Measurements from ENCODE around the gene BCKDHB. TPM values are rescaled to one million over a fixed set of nuclear protein-coding genes. Genes with fewer than 3 reads are reported as not detected.
"Not testable (repeated sequence)": the region's sequence is repeated elsewhere in the genome, so short reads cannot be mapped to it uniquely, and the experiment has no call there.

The BCKDHB gene
- total RNA-seq, 3 donors from 2014 or later (not counting 1 experiment from before 2014, with no cell fraction given): 11.1 to 13.7 (median 12.8) TPM

DNA sequence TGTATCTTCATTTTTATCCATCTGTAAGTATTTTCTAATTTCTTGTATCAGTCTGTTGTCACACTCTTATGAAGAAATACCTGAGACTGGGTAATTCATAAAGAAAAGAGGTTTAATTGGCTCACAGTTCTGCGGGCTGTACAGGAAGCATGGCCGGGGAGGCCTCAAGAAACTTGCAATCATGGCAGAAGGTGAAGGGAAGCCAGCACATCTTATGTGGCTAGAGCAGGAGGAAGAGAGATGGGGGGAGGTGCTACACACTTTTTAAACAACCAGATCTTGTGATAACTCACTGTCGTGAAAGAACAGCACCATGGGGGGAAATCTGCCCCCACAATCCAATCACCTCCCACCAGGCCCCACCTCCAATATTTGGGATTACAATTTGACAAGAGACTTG lies 10.9 kb upstream of the BCKDHB start:
- WGBS (ENCODE audit: insufficient coverage): 30% methylated on average over 3 of the region's 3 CpGs

DNA sequence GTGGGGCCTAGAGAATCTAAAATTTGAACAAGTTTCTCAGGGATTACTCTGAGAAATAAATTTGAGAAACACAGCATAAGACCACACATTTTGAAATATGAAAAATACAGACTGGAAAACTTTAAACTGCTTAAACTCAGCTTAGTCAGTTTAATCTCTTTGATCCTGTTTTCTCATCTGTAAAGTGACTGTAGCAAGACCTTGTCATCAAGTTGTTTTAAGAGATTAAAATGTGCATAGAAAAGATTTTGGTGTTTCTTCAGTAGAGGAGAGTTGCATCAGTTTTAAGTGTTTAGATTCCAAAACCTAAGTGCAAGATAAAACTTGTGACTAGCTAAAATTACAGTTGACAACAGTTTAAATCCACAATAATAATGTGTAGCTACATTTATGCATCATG lies 8.1 kb upstream of the BCKDHB start:
- Mint-ChIP-seq H3K4me3 (no peak overlapping the region), H3K9me3 (no peaks in the 10 kb centered on the region), H3K4me1 (no peaks in the 10 kb centered on the region), H3K36me3 (no peaks in the 10 kb centered on the region), H3K27ac (no peak overlapping the region), H3K27me3 (ENCODE audit: low read depth in 2 of 2) (peaks cover 24 to 26% of the 10 kb centered on the region in 2 donors)
- H3K27ac ChIP-seq (ENCODE audit: low read length): no peak overlapping the region
- intact Hi-C loops (cut with micrococcal nuclease): no loop called here
- H3K36me3 ChIP-seq (ENCODE audit: control insufficient read depth, insufficient read depth, low read length): no peaks in the 10 kb centered on the region
- TF ChIP-seq, protein P1, sequence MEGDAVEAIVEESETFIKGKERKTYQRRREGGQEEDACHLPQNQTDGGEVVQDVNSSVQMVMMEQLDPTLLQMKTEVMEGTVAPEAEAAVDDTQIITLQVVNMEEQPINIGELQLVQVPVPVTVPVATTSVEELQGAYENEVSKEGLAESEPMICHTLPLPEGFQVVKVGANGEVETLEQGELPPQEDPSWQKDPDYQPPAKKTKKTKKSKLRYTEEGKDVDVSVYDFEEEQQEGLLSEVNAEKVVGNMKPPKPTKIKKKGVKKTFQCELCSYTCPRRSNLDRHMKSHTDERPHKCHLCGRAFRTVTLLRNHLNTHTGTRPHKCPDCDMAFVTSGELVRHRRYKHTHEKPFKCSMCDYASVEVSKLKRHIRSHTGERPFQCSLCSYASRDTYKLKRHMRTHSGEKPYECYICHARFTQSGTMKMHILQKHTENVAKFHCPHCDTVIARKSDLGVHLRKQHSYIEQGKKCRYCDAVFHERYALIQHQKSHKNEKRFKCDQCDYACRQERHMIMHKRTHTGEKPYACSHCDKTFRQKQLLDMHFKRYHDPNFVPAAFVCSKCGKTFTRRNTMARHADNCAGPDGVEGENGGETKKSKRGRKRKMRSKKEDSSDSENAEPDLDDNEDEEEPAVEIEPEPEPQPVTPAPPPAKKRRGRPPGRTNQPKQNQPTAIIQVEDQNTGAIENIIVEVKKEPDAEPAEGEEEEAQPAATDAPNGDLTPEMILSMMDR (IDR thresholded peaks at IDR 0.05): no peak
- H3K4me1 ChIP-seq (ENCODE audit: control insufficient read depth, insufficient read depth, low read length): no peaks in the 10 kb centered on the region
- H3K4me3 ChIP-seq (ENCODE audit: low read length): no peak overlapping the region
- DNase-seq: no peak
- H3K27me3 ChIP-seq (ENCODE audit: control insufficient read depth, insufficient read depth, low read length): peaks cover 2% of the 10 kb centered on the region
- H3K9me3 ChIP-seq (ENCODE audit: control insufficient read depth, insufficient read depth, low read length): no peaks in the 10 kb centered on the region
- no peak for ATAC-seq

More for the DNA sequence above, 10.9 kb upstream of the BCKDHB start:
- Histone ChIP-seq H3K4me3 (ENCODE audit: low read length) (no peak overlapping the region), H3K27me3 (ENCODE audit: control insufficient read depth, insufficient read depth, low read length) (peaks cover 2% of the 10 kb centered on the region), H3K4me1 (ENCODE audit: control insufficient read depth, insufficient read depth, low read length) (no peaks in the 10 kb centered on the region), H3K36me3 (ENCODE audit: control insufficient read depth, insufficient read depth, low read length) (no peaks in the 10 kb centered on the region), H3K9me3 (ENCODE audit: control insufficient read depth, insufficient read depth, low read length) (no peaks in the 10 kb centered on the region), H3K27ac (ENCODE audit: low read length) (no peak overlapping the region)
- Mint-ChIP-seq H3K27me3 (ENCODE audit: low read depth in 2 of 2) (peaks cover 20 to 26% of the 10 kb centered on the region in 2 donors), H3K9me3 (no peaks in the 10 kb centered on the region), H3K4me3 (no peak overlapping the region), H3K36me3 (no peaks in the 10 kb centered on the region), H3K27ac (no peak overlapping the region), H3K4me1 (no peaks in the 10 kb centered on the region)
- intact Hi-C loops (cut with micrococcal nuclease): no loop called here
- ATAC-seq (no peak), DNase-seq (no peak)
- TF ChIP-seq, protein P1 (IDR thresholded peaks at IDR 0.05): no peak

DNA sequence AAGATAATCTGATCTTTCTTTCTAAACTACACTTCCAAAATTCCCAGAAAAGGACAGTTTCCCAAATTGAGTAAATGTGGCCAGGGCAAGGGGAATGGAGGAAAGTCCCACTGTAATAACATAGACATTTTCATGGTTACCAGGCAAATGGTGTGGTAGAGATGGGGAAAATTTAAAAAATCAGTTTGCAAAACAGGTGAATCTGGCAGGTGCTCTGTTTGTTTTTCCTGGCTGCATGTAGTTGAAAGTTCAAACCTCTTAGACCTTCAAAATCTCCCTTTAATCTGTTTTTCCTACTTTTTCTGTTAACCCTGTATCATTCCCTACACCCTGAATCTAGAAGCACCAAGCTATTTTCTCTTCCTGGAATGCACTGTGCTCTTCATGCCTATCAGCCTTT lies 2.0 kb upstream of the BCKDHB start:
- Mint-ChIP-seq H3K9me3 (no peaks in the 10 kb centered on the region), H3K27ac (no peak overlapping the region), H3K4me1 (peaks cover 16 to 21% of the 10 kb centered on the region in 2 donors), H3K4me3 (no peak overlapping the region), H3K27me3 (ENCODE audit: low read depth in 2 of 2) (peaks cover 25 to 36% of the 10 kb centered on the region in 2 donors), H3K36me3 (no peaks in the 10 kb centered on the region)
- Histone ChIP-seq H3K27ac (ENCODE audit: low read length) (no peak overlapping the region), H3K27me3 (ENCODE audit: control insufficient read depth, insufficient read depth, low read length) (peaks cover 2% of the 10 kb centered on the region), H3K9me3 (ENCODE audit: control insufficient read depth, insufficient read depth, low read length) (no peaks in the 10 kb centered on the region), H3K4me1 (ENCODE audit: control insufficient read depth, insufficient read depth, low read length) (peaks cover 5% of the 10 kb centered on the region), H3K36me3 (ENCODE audit: control insufficient read depth, insufficient read depth, low read length) (no peaks in the 10 kb centered on the region), H3K4me3 (ENCODE audit: low read length) (no peak overlapping the region)
- TF ChIP-seq, protein P1 (IDR thresholded peaks at IDR 0.05): no peak
- no peak for ATAC-seq
- intact Hi-C loops (cut with micrococcal nuclease): loop anchor here (10.0 kb wide), 1 partner anchor 870 kb away; the partner anchor contains the start of gene HMGN3
- no peak for DNase-seq

DNA sequence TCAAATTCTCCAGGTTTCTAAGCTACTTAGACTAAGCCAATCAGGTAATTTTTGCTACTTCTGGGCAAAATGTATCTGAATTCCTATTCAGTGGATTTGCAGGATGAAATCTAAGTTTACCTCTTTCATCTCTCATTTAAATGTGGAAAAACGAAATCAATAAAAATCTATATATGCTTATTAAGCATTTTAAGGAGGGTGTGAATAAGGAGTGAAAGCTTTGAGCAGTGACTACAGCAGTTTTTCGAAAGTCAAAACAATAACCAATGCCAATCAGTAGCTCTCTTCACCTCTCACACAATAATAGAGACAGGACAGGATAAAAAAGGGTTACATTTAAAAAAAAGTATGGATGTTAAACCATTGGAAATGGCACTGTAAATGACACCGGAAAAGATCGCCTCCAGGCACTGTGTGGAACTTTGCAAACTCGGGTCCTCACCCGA lies 476 bp upstream of the BCKDHB start:
- ATAC-seq (no peak), DNase-seq (no peak)
- peaks cover 5% of the 10 kb centered on the region for H3K4me1 ChIP-seq (ENCODE audit: control insufficient read depth, insufficient read depth, low read length)
- H3K9me3 ChIP-seq (ENCODE audit: control insufficient read depth, insufficient read depth, low read length): no peaks in the 10 kb centered on the region
- TF ChIP-seq, protein P1 (IDR thresholded peaks at IDR 0.05): no peak
- H3K27me3 Mint-ChIP-seq (ENCODE audit: low read depth in 2 of 2): peaks cover 18 to 21% of the 10 kb centered on the region in 2 donors
- H3K27ac Mint-ChIP-seq: peak overlapping the region; percentile 84 to 86
- no peaks in the 10 kb centered on the region for H3K36me3 Mint-ChIP-seq
- H3K4me3 Mint-ChIP-seq: peak overlapping the region; percentile 95
- H3K4me1 Mint-ChIP-seq: peaks cover 16 to 21% of the 10 kb centered on the region in 2 donors
- H3K4me3 ChIP-seq (ENCODE audit: low read length): peak overlapping the region; percentile 16
- H3K27ac ChIP-seq (ENCODE audit: low read length): no peak overlapping the region
- WGBS (ENCODE audit: insufficient coverage): 0% methylated on average over 4 of the region's 6 CpGs
- H3K36me3 ChIP-seq (ENCODE audit: control insufficient read depth, insufficient read depth, low read length): no peaks in the 10 kb centered on the region
- no peaks in the 10 kb centered on the region for H3K9me3 Mint-ChIP-seq
- H3K27me3 ChIP-seq (ENCODE audit: control insufficient read depth, insufficient read depth, low read length): no peaks in the 10 kb centered on the region
- intact Hi-C loops (cut with micrococcal nuclease): loop anchor here (1.0 to 10.0 kb wide), 3 partner anchors 102 to 1646 kb away; partner anchors contain the start of genes HMGN3, TENT5A and TTK

DNA sequence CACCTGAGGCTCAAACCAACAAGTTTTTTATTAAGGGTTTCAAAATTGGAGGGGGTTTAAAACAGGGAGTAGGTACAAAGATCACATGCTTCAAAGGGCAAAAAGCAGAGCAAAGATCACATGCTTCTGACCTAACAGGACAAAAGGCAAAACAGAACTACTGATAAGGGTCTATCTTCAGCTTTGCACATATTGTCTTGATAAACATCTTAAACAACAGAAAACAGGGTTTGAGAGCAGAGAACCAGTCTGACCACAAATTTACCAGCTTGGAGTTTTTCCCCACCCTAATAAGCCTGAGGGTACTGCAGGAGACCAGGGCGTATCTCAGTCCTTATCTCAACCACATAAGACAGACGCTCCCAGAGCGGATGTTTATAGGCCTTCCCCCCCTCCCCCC lies 16.1 kb downstream of the BCKDHB start:
- H3K9me3 ChIP-seq (ENCODE audit: control insufficient read depth, insufficient read depth, low read length); H3K27ac Mint-ChIP-seq; H3K27me3 ChIP-seq (ENCODE audit: control insufficient read depth, insufficient read depth, low read length); H3K27me3 Mint-ChIP-seq (ENCODE audit: low read depth in 2 of 2); DNase-seq; H3K27ac ChIP-seq (ENCODE audit: low read length); H3K9me3 Mint-ChIP-seq; H3K36me3 Mint-ChIP-seq; H3K4me1 ChIP-seq (ENCODE audit: control insufficient read depth, insufficient read depth, low read length); intact Hi-C loops (cut with micrococcal nuclease); H3K4me3 Mint-ChIP-seq; H3K4me3 ChIP-seq (ENCODE audit: low read length); H3K36me3 ChIP-seq (ENCODE audit: control insufficient read depth, insufficient read depth, low read length); ATAC-seq: not testable (repeated sequence)
- WGBS (ENCODE audit: insufficient coverage): 57% methylated on average over 1 of the region's 3 CpGs
- H3K4me1 Mint-ChIP-seq: peaks cover 18 to 21% of the 10 kb centered on the region in 2 donors
